Vagina (tissue), 2 donors: Measurements from ENCODE around the gene SLC16A10. TPM values are rescaled to one million over a fixed set of nuclear protein-coding genes. Genes with fewer than 3 reads are reported as not detected.
"Not testable (repeated sequence)": the region's sequence is repeated elsewhere in the genome, so short reads cannot be mapped to it uniquely, and the experiment has no call there.

Source experiments
- DNase-seq, 2 donors: peaks; one replicate each; pipeline ENCODE4 v3.0.0-alpha.2; 2017; ENCODE audit errors: extremely low spot score in 2 of 2
- H3K27ac ChIP-seq: fragments of 200-600 bp; sonication (generic); one replicate; pipeline ENCODE4 v1.5.1; 2019
- H3K27me3 ChIP-seq: fragments of 200-600 bp; sonication (generic); one replicate; pipeline ENCODE4 v1.5.1; 2019
- H3K36me3 ChIP-seq, 2 donors: fragments of 200-600 bp; sonication (generic); one replicate each; pipeline ENCODE4 v1.5.1; 2017 to 2019
- H3K4me1 ChIP-seq: fragments of 200-600 bp; sonication (generic); one replicate; pipeline ENCODE4 v1.5.1; 2019
- H3K4me3 ChIP-seq, 2 donors: fragments of 200-600 bp; sonication (generic); 1 replicate in 1 of 2; 2 replicates in 1 of 2; pipeline ENCODE4 v1.5.1; 2016 to 2019
- H3K9me3 ChIP-seq: fragments of 200-600 bp; sonication (generic); one replicate; pipeline ENCODE4 v1.5.1; 2019
- POLR2A ChIP-seq, 2 donors: fragments of 450-650 bp; IDR thresholded peaks; one replicate each; pipeline ENCODE4 v1.6.1; 2017; ENCODE audit warnings: antibody characterized with exemption in 2 of 2, mild to moderate bottlenecking in 2 of 2, moderate library complexity in 2 of 2
- POLR2AphosphoS5 ChIP-seq, 2 donors: sonication (generic); formaldehyde crosslinking; IDR thresholded peaks; one replicate each; pipeline ENCODE4 v1.9.0; 2017; ENCODE audit warnings: antibody characterized with exemption in 2 of 2, mild to moderate bottlenecking in 2 of 2, low read depth in 1 of 2; ENCODE audit not compliant: insufficient read depth in 1 of 2
- intact Hi-C: fragments of 100-400 bp; cut with DNase I; formaldehyde crosslinking; loops from one replicate; pipeline ENCODE4 v1.15.1; 2023
- total RNA-seq: library from RNA; depleted of rRNA; stranded (reverse); fragments of >200 nt; gene quantifications from one replicate; pipeline ENCODE4 v1.2.3, GENCODE V29; 2016
- TF ChIP-seq, protein P1 (sequence below), 3 experiments: fragments of 450-650 bp in 2 of 3; fragments of 200-600 bp in 1 of 3; sonication (generic) in 1 of 3; IDR thresholded peaks; one replicate each; pipeline ENCODE4 v1.5.1; 2017 to 2019; ENCODE audit warnings: antibody characterized with exemption in 3 of 3, mild to moderate bottlenecking in 2 of 3, moderate library complexity in 2 of 3

The SLC16A10 gene
- total RNA-seq, 1 donor from 2014 or later: 5.4 TPM

DNA sequence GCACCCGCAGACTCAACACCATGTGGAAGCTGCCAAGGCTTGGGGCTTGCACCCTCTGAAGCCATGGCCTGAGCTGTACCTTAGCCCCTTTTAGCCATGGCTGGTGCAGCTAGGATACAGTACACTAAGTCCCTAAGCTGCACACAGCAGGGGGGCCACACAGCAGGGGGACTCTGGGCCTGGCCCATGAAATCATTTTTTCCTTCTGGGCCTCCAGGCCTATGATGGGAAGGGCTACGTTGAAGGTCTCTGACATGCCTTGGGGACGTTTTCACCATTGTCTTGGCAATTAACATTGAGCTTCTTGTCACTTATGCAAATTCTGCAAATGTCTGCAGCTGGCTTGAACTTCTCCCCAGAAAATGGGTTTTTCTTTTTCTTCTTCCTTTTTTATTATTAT is 103.3 kb downstream of the SLC16A10 start:
- H3K27ac ChIP-seq: no peak overlapping the region
- TF ChIP-seq POLR2AphosphoS5 (IDR thresholded peaks at IDR 0.05; ENCODE audit: insufficient read depth in 1 of 2, low read depth in 1 of 2) (no peak), POLR2A (IDR thresholded peaks at IDR 0.05) (no peak)
- TF ChIP-seq, protein P1, sequence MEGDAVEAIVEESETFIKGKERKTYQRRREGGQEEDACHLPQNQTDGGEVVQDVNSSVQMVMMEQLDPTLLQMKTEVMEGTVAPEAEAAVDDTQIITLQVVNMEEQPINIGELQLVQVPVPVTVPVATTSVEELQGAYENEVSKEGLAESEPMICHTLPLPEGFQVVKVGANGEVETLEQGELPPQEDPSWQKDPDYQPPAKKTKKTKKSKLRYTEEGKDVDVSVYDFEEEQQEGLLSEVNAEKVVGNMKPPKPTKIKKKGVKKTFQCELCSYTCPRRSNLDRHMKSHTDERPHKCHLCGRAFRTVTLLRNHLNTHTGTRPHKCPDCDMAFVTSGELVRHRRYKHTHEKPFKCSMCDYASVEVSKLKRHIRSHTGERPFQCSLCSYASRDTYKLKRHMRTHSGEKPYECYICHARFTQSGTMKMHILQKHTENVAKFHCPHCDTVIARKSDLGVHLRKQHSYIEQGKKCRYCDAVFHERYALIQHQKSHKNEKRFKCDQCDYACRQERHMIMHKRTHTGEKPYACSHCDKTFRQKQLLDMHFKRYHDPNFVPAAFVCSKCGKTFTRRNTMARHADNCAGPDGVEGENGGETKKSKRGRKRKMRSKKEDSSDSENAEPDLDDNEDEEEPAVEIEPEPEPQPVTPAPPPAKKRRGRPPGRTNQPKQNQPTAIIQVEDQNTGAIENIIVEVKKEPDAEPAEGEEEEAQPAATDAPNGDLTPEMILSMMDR (IDR thresholded peaks at IDR 0.05): no peak
- H3K9me3 ChIP-seq: no peaks in the 10 kb centered on the region
- no peak for DNase-seq
- intact Hi-C loops: no loop called here
- no peaks in the 10 kb centered on the region for H3K36me3 ChIP-seq
- no peaks in the 10 kb centered on the region for H3K4me1 ChIP-seq
- H3K4me3 ChIP-seq: no peak overlapping the region
- H3K27me3 ChIP-seq: no peaks in the 10 kb centered on the region

DNA sequence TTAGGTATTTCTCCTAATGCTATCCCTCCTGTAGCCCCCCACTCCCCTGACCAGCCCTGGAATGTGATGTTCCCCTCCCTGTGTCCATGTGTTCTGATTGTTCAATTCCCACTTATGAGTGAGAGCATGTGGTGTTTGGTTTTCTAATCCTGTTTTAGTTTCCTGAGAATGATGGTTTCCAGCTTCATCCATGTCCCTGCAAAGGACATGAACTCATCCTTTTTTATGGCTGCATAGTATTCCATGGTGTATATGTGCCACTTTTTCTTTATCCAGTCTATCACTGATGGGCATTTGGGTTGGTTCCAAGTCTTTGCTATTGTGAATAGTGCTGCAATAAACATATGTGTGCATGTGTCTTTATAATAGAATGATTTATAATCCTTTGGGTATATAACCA is 103.8 kb downstream of the SLC16A10 start:
- not testable (repeated sequence) for DNase-seq

DNA sequence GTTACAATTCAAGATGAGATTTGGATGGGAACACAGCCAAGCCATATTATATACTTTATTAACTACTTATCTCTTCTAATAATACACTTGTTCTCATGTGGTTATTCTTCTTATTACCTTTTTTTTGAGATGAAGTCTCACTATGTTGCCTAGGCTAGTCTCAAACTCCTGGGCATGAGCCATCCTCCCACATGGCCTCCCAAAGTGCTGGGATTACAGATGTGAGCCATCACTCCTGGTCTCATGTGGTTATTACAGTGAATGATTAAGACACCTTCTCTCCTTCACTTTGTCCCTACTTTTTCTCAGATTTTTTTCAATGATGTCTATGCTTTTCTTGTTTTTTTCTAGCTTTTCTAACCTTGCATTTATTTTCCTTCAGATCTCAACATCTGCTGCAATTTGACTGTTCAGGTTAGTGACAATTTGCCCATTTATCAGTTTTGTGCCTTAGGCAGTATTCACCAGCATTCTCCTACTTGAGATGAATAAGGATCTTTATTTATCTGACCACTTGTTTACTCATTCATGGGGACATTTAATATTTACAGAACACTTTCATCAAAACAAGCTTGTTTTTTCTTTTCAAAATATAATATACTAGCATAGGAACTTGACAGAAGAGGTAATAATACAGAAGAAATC is 105.7 kb downstream of the SLC16A10 start:
- no peaks in the 10 kb centered on the region for H3K27me3 ChIP-seq
- intact Hi-C loops: no loop called here
- H3K36me3 ChIP-seq: no peaks in the 10 kb centered on the region
- H3K9me3 ChIP-seq: no peaks in the 10 kb centered on the region
- DNase-seq: no peak
- no peak overlapping the region for H3K27ac ChIP-seq
- no peak overlapping the region for H3K4me3 ChIP-seq
- no peaks in the 10 kb centered on the region for H3K4me1 ChIP-seq
- TF ChIP-seq, protein P1 (IDR thresholded peaks at IDR 0.05): no peak
- TF ChIP-seq POLR2AphosphoS5 (IDR thresholded peaks at IDR 0.05; ENCODE audit: insufficient read depth in 1 of 2, low read depth in 1 of 2): no peak
- TF ChIP-seq POLR2A (IDR thresholded peaks at IDR 0.05): no peak

More for the DNA sequence above, 103.8 kb downstream of the SLC16A10 start:
- H3K4me3 ChIP-seq, H3K4me1 ChIP-seq, H3K27me3 ChIP-seq, intact Hi-C loops, H3K27ac ChIP-seq, H3K36me3 ChIP-seq, H3K9me3 ChIP-seq: not testable (repeated sequence)

DNA sequence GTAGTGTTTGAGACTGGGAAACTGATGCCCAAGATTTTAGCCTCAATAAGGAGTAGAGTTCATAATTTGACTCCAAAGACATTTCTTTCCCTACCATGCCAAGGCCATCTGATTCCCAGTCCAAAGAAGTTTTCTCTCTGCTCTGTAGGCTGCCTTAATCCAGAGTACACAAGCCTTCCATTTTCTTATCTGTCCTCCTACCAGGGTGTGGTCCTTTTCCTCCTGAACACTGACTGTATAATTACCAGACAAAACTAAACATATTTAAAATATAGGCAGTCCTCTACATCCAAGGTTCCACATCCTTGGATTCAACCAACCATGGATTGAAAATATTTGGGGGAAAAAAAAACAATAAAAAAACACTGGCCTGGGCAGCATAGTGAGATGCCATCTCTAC is 108.4 kb downstream of the SLC16A10 start:
- TF ChIP-seq, protein P1 (IDR thresholded peaks at IDR 0.05): no peak
- TF ChIP-seq POLR2AphosphoS5 (IDR thresholded peaks at IDR 0.05; ENCODE audit: insufficient read depth in 1 of 2, low read depth in 1 of 2) (no peak), POLR2A (IDR thresholded peaks at IDR 0.05) (no peak)
- no peak overlapping the region for H3K4me3 ChIP-seq
- no peaks in the 10 kb centered on the region for H3K4me1 ChIP-seq
- no peaks in the 10 kb centered on the region for H3K36me3 ChIP-seq
- no peaks in the 10 kb centered on the region for H3K9me3 ChIP-seq
- intact Hi-C loops: no loop called here
- DNase-seq: no peak
- no peak overlapping the region for H3K27ac ChIP-seq
- no peaks in the 10 kb centered on the region for H3K27me3 ChIP-seq

DNA sequence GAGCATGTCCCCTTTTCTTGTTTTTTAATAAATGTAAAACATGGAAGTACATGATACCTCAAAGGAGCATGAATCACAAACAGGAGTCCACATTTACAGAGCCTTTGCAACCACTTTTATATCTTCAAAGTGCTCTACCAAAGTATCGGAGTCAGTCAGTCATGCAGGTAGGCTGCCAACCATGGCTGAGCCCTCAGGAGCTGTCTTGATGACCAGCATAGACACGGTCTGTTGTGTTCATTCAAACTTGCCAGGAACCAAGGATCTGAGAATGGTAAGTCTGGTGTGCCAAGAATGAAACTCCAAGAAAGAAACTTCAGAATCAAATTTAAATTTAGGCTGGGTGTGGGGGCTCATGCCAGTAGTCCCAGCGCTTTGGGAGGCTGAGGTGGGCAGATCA is 111.5 kb downstream of the SLC16A10 start:
- H3K27me3 ChIP-seq: no peaks in the 10 kb centered on the region
- no peak overlapping the region for H3K27ac ChIP-seq
- DNase-seq: no peak
- no peak overlapping the region for H3K4me3 ChIP-seq
- TF ChIP-seq POLR2AphosphoS5 (IDR thresholded peaks at IDR 0.05; ENCODE audit: insufficient read depth in 1 of 2, low read depth in 1 of 2) (no peak), POLR2A (IDR thresholded peaks at IDR 0.05) (no peak)
- TF ChIP-seq, protein P1 (IDR thresholded peaks at IDR 0.05): no peak
- no peaks in the 10 kb centered on the region for H3K4me1 ChIP-seq
- no peaks in the 10 kb centered on the region for H3K9me3 ChIP-seq
- no peaks in the 10 kb centered on the region for H3K36me3 ChIP-seq
- intact Hi-C loops: no loop called here
